ENCODE measurements around the gene SELENOI. TPM values are rescaled to one million over a fixed set of nuclear protein-coding genes. Genes with fewer than 3 reads are reported as not detected.
A peak's percentile ranks its signal among the peaks of the same experiment; 100 is the strongest.

The SELENOI gene
- total and polyA plus RNA-seq, 4 donors, result 3.2 to 36.6 (median 17.0) TPM

DNA sequence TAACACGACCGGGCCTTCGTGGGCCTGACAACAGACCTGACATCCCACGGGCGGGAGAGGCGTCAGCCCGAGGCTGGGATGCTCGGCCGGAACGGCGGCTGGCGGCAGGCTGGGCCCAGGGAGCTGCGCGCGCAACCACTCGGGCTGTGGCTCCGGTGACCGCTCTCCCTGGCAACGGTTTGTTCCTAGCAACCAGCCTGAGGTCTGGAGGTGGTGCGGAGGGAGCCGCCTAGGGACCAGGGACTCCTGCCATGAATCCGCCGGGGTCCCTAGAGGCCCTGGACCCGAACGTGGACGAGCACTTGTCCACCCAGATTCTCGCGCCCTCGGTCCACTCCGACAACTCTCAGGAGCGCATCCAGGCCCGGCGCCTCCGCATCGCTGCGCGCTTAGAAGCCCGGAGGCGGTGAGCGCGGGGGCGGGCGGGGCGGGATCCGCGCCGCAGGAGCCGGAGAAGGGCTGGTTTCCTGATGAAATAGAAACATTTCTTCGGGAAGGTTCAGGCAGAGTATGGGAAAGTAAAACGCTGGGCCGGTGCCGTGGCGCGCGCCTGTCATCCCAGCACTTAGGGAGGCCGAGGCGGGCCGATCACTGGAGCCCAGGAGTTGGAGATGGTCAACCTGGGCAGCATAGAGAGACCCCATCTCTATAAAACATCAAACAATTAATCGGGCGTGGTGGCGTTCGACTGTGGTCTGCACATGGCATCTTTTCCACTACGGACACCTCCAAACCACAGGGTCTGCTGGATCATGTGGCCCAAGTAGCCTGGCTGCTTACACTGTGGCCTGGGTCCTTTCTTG, 56.0 kb downstream of the SELENOI start, which contains the start of gene DRC1:
TSS of gene DRC1 (plus strand) at position 182 of the 803 bp plus-strand sequence. CDS start at position 252, 70 bp downstream.
- DNase-seq (peak; percentile 79 to 88 (median 87)), ATAC-seq (ENCODE audit: insufficient read depth, low FRiP score) (peak; percentile 53)
- Histone ChIP-seq H3K4me1 (ENCODE audit: control insufficient read depth in 5 of 5, insufficient read depth in 5 of 5, low read length in 5 of 5) (peaks cover 0 to 4% (median 0%) of the 10 kb centered on the region in 5 donors), H3K36me3 (ENCODE audit: control insufficient read depth in 4 of 4, insufficient read depth in 4 of 4, low read length in 4 of 4) (no peaks in the 10 kb centered on the region), H3K4me3 (no peak within 1 kb of the TSS), H3K27me3 (ENCODE audit: control insufficient read depth in 3 of 3, insufficient read depth in 3 of 3, low read length in 2 of 3) (peaks cover 0 to 2% (median 0%) of the 10 kb centered on the region in 3 donors), H3K27ac (ENCODE audit: low read depth in 1 of 2, low read length in 1 of 2) (no peak within 1 kb of the TSS), H3K9me3 (ENCODE audit: control insufficient read depth in 4 of 4, insufficient read depth in 3 of 4, low read length in 3 of 4) (no peaks in the 10 kb centered on the region), H3K9ac (ENCODE audit: insufficient read depth in 1 of 2, low read length in 2 of 2) (peak within 1 kb of the TSS in 1 of 2 donors; percentile 46)
- TF ChIP-seq, protein P1, sequence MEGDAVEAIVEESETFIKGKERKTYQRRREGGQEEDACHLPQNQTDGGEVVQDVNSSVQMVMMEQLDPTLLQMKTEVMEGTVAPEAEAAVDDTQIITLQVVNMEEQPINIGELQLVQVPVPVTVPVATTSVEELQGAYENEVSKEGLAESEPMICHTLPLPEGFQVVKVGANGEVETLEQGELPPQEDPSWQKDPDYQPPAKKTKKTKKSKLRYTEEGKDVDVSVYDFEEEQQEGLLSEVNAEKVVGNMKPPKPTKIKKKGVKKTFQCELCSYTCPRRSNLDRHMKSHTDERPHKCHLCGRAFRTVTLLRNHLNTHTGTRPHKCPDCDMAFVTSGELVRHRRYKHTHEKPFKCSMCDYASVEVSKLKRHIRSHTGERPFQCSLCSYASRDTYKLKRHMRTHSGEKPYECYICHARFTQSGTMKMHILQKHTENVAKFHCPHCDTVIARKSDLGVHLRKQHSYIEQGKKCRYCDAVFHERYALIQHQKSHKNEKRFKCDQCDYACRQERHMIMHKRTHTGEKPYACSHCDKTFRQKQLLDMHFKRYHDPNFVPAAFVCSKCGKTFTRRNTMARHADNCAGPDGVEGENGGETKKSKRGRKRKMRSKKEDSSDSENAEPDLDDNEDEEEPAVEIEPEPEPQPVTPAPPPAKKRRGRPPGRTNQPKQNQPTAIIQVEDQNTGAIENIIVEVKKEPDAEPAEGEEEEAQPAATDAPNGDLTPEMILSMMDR (IDR thresholded peaks at IDR 0.05; ENCODE audit: control extremely low read depth, extremely low read depth), result no peak
- 14 to 15% methylated on average over 63 of the region's 63 CpGs for WGBS, 2 donors

DNA sequence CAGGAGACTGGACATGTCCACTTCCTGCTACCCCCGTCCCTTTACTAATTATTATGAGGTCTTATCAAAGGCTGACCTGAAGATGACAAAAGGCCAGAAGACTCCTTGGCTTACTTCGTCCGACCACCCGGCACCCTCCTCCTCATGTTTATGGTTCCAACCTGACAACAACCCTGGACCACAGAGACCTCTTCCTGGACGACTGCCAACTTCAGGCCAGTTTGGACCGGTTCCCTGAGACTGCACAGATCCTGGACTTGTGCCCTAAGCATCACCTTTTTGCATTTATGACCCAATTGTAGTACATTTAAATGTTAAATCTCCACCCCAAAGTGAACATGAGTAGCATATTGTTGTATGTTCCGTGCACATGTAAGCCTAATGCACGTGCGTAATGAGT, 61.6 kb downstream of the SELENOI start:
- H3K9me3 ChIP-seq (ENCODE audit: control insufficient read depth in 4 of 4, insufficient read depth in 3 of 4, low read length in 3 of 4), result no peaks in the 10 kb centered on the region
- DNase-seq (no peak), ATAC-seq (ENCODE audit: insufficient read depth, low FRiP score) (no peak)
- H3K4me1 ChIP-seq (ENCODE audit: control insufficient read depth in 5 of 5, insufficient read depth in 5 of 5, low read length in 5 of 5), result no peaks in the 10 kb centered on the region
- H3K9ac ChIP-seq (ENCODE audit: insufficient read depth in 1 of 2, low read length in 2 of 2), result no peak overlapping the region
- 64 to 76% methylated on average over 9 of the region's 9 CpGs for WGBS, 2 donors
- no peaks in the 10 kb centered on the region for H3K36me3 ChIP-seq (ENCODE audit: control insufficient read depth in 4 of 4, insufficient read depth in 4 of 4, low read length in 4 of 4)
- H3K27me3 ChIP-seq (ENCODE audit: control insufficient read depth in 3 of 3, insufficient read depth in 3 of 3, low read length in 2 of 3), result peaks cover 0 to 2% (median 2%) of the 10 kb centered on the region in 3 donors
- no peak overlapping the region for H3K4me3 ChIP-seq
- TF ChIP-seq, protein P1 (IDR thresholded peaks at IDR 0.05; ENCODE audit: control extremely low read depth, extremely low read depth), result no peak
- no peak overlapping the region for H3K27ac ChIP-seq (ENCODE audit: low read depth in 1 of 2, low read length in 1 of 2)

DNA sequence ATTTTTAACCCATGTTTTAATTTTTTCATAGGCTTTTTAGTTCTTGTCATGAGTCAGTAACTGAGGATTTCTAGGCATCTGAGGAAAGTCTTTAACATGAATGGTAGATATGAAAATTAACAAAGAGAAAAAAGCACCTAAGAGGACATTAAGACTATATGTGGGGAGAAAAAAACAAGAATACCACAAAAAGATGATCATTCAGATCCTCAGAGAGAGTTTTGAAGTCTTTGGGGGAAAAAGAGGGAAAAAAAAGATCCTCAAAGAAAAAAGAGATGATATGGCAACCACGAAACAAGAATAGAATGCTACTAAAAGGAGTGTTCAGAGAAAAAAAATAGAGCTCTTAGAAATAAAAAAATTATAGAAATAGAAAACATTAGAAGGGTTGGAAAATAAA, 63.8 kb downstream of the SELENOI start:
- H3K4me1 ChIP-seq (ENCODE audit: control insufficient read depth in 5 of 5, insufficient read depth in 5 of 5, low read length in 5 of 5), result no peaks in the 10 kb centered on the region
- DNase-seq, result no peak
- H3K9me3 ChIP-seq (ENCODE audit: control insufficient read depth in 4 of 4, insufficient read depth in 3 of 4, low read length in 3 of 4), result no peaks in the 10 kb centered on the region
- TF ChIP-seq, protein P1 (IDR thresholded peaks at IDR 0.05; ENCODE audit: control extremely low read depth, extremely low read depth), result no peak
- WGBS, 2 donors, result 51 to 83% methylated on average over 1 of the region's 1 CpG
- H3K27ac ChIP-seq (ENCODE audit: low read depth in 1 of 2, low read length in 1 of 2), result no peak overlapping the region
- H3K9ac ChIP-seq (ENCODE audit: insufficient read depth in 1 of 2, low read length in 2 of 2), result no peak overlapping the region
- no peak for ATAC-seq (ENCODE audit: insufficient read depth, low FRiP score)
- no peak overlapping the region for H3K4me3 ChIP-seq
- peaks cover 0 to 2% (median 0%) of the 10 kb centered on the region in 3 donors for H3K27me3 ChIP-seq (ENCODE audit: control insufficient read depth in 3 of 3, insufficient read depth in 3 of 3, low read length in 2 of 3)
- H3K36me3 ChIP-seq (ENCODE audit: control insufficient read depth in 4 of 4, insufficient read depth in 4 of 4, low read length in 4 of 4), result no peaks in the 10 kb centered on the region

Measured in lung (tissue), 12 donors.